Body of pancreas (tissue), 4 donors: ENCODE data around the gene RAD51B. TPM values are rescaled to one million over a fixed set of nuclear protein-coding genes. Genes with fewer than 3 reads are reported as not detected.

Experiments
- ATAC-seq: fragments of 150-250 bp; one replicate; pipeline ENCODE4 v1.9.1; 2016
- DNase-seq, 4 donors: peaks; one replicate each; pipeline ENCODE4 v3.0.0-alpha.2; 2019
- H3K27ac ChIP-seq, 4 donors: fragments of 200-600 bp; sonication (generic); 1 replicate in 3 of 4; 2 replicates in 1 of 4; pipeline versions ENCODE4 v1.5.1 to v1.6.1; 2016 to 2019; ENCODE audit warnings: mild to moderate bottlenecking in 1 of 4, mixed read lengths in 1 of 4, moderate library complexity in 1 of 4
- H3K27me3 ChIP-seq, 2 donors: fragments of 200-600 bp; sonication (generic); one replicate each; pipeline ENCODE4 v1.6.0; 2016; ENCODE audit warnings: mild to moderate bottlenecking in 1 of 2
- H3K36me3 ChIP-seq, 2 donors: fragments of 200-600 bp; sonication (generic); replicated peaks in 1 of 2; 2 replicates each; pipeline ENCODE4 v1.5.1; 2016; ENCODE audit warnings: low read depth in 2 of 2; ENCODE audit not compliant: insufficient read depth in 1 of 2
- H3K4me1 ChIP-seq: fragments of 200-600 bp; sonication (generic); one replicate; pipeline ENCODE4 v1.6.0; 2016
- H3K4me3 ChIP-seq, 2 donors: fragments of 200-600 bp; sonication (generic); 1 replicate in 1 of 2; 2 replicates in 1 of 2; pipeline ENCODE4 v1.5.1; 2016 to 2019
- H3K9me3 ChIP-seq, 3 donors: fragments of 200-600 bp; sonication (generic); 1 replicate in 2 of 3; 2 replicates in 1 of 3; pipeline ENCODE4 v1.5.1; 2016
- CTCF ChIP-seq, 7 experiments: fragments of 450-650 bp in 4 of 7; fragments of 200-600 bp in 3 of 7; sonication (generic) in 3 of 7; IDR thresholded peaks; one replicate each; pipeline ENCODE4 v1.5.1; 2016 to 2019; ENCODE audit warnings: antibody characterized with exemption in 7 of 7
- POLR2A ChIP-seq, 3 donors: fragments of 450-650 bp; IDR thresholded peaks; one replicate each; pipeline ENCODE4 v1.6.1; 2016; ENCODE audit warnings: antibody characterized with exemption in 3 of 3, mild to moderate bottlenecking in 2 of 3
- WGBS, 2 donors: methylation state at CpG; one replicate each; pipeline ENCODE4 v1.1.5; 2017; 5-methylcytosine and 5-hydroxymethylcytosine counted together
- intact Hi-C: fragments of 100-400 bp; cut with DNase I; formaldehyde crosslinking; loops from one replicate; pipeline ENCODE4 v1.15.1; 2023
- total RNA-seq, 2 donors: library from RNA; depleted of rRNA; stranded (reverse); fragments of >200 nt; gene quantifications; one replicate each; pipeline ENCODE4 v1.1.0, GENCODE V29; 2016

Gene RAD51B
- total RNA-seq, 2 donors from 2014 or later: 12.2 to 29.6 TPM

- H3K4me1 ChIP-seq: peaks cover 61% of the 10 kb centered on the region
- no peaks in the 10 kb centered on the region for H3K36me3 ChIP-seq
- no peaks in the 10 kb centered on the region for H3K9me3 ChIP-seq
- no peak for TF ChIP-seq CTCF (IDR thresholded peaks at IDR 0.05)
- no peak for TF ChIP-seq POLR2A (IDR thresholded peaks at IDR 0.05)
- H3K27me3 ChIP-seq: no peaks in the 10 kb centered on the region
- intact Hi-C loops: no loop called here
- ATAC-seq (no peak), DNase-seq (no peak)
- peak overlapping the region; percentile 72 to 88 (median 82) for H3K27ac ChIP-seq
- WGBS, 2 donors: 70 to 81% methylated on average over 2 of the region's 2 CpGs
- no peak overlapping the region for H3K4me3 ChIP-seq
These were observed 708.6 kb downstream of the RAD51B start for GRCh38 chr14:68528040-68528687.

- intact Hi-C loops: no loop called here
- WGBS, 2 donors: 42 to 100% methylated on average over 1 of the region's 1 CpG
- DNase-seq (no peak), ATAC-seq (no peak)
- H3K9me3 ChIP-seq: no peaks in the 10 kb centered on the region
- H3K4me1 ChIP-seq: peaks cover 38% of the 10 kb centered on the region
- TF ChIP-seq POLR2A (IDR thresholded peaks at IDR 0.05): no peak
- no peak for TF ChIP-seq CTCF (IDR thresholded peaks at IDR 0.05)
- no peaks in the 10 kb centered on the region for H3K27me3 ChIP-seq
- no peak overlapping the region for H3K4me3 ChIP-seq
- no peak overlapping the region for H3K27ac ChIP-seq
- H3K36me3 ChIP-seq: no peaks in the 10 kb centered on the region
These were observed 710.9 kb downstream of the RAD51B start for GRCh38 chr14:68530443-68530842.

- TF ChIP-seq CTCF (IDR thresholded peaks at IDR 0.05) (no peak), POLR2A (IDR thresholded peaks at IDR 0.05) (no peak)
- Histone ChIP-seq H3K4me1 (peaks cover 17% of the 10 kb centered on the region), H3K4me3 (no peak overlapping the region), H3K36me3 (no peaks in the 10 kb centered on the region), H3K27ac (no peak overlapping the region), H3K9me3 (no peaks in the 10 kb centered on the region), H3K27me3 (no peaks in the 10 kb centered on the region)
- DNase-seq: no peak
- ATAC-seq: no peak
- intact Hi-C loops: no loop called here
These were observed 712.9 kb downstream of the RAD51B start for GRCh38 chr14:68532496-68532895.

GRCh38 chr14:68534276-68534675 is 714.7 kb downstream of the RAD51B start:
- ATAC-seq (no peak), DNase-seq (no peak)
- no peak for TF ChIP-seq POLR2A (IDR thresholded peaks at IDR 0.05)
- no peak for TF ChIP-seq CTCF (IDR thresholded peaks at IDR 0.05)
- Histone ChIP-seq H3K36me3 (no peaks in the 10 kb centered on the region), H3K27me3 (no peaks in the 10 kb centered on the region), H3K27ac (no peak overlapping the region), H3K9me3 (no peaks in the 10 kb centered on the region), H3K4me3 (no peak overlapping the region), H3K4me1 (peaks cover under 1% of the 10 kb centered on the region)
- intact Hi-C loops: no loop called here
- WGBS, 2 donors: 93 to 97% methylated on average over 3 of the region's 3 CpGs

- no peak for ATAC-seq
- no peak overlapping the region for H3K27ac ChIP-seq
- no peaks in the 10 kb centered on the region for H3K36me3 ChIP-seq
- H3K4me3 ChIP-seq: no peak overlapping the region
- TF ChIP-seq CTCF (IDR thresholded peaks at IDR 0.05): no peak
- TF ChIP-seq POLR2A (IDR thresholded peaks at IDR 0.05): no peak
- intact Hi-C loops: no loop called here
- no peak for DNase-seq
- no peaks in the 10 kb centered on the region for H3K27me3 ChIP-seq
- no peaks in the 10 kb centered on the region for H3K4me1 ChIP-seq
- no peaks in the 10 kb centered on the region for H3K9me3 ChIP-seq
- WGBS, 2 donors: 97 to 98% methylated on average over 5 of the region's 5 CpGs
These were observed 715.9 kb downstream of the RAD51B start for GRCh38 chr14:68535404-68536017.
